ENCODE results near the gene HLA-B.
"Not testable (repeated sequence)": the region's sequence is repeated elsewhere in the genome, so short reads cannot be mapped to it uniquely, and the experiment has no call there.

HLA-B gene

DNA sequence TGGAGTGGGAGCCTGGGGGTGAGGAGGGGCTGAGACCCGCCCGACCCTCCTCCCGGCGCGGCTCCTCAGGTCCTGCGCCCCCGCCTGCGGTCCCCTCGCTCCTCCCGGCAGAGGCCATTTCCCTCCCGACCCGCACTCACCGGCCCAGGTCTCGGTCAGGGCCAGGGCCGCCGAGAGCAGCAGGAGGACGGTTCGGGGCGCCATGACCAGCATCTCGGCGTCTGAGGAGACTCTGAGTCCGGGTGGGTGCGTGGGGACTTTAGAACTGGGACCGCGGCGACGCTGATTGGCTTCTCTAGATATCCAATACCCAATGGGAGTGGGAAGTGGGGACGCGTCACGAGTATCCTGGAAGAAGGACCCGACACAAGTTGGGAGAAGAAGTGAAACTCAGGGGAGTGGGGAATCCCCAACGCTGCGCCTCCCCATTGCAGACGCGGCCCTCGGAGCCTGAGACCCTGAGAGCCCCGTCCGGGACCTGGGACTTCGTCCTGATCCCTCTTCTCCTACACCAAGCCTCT, at the start of gene HLA-B:
Gene HLA-B, minus strand, starts transcription at position 234 of the 521 bp plus-strand sequence. Its CDS starts 21 bp downstream, at position 213.
- peak; percentile 96 for DNase-seq (ENCODE audit: low read depth)

DNA sequence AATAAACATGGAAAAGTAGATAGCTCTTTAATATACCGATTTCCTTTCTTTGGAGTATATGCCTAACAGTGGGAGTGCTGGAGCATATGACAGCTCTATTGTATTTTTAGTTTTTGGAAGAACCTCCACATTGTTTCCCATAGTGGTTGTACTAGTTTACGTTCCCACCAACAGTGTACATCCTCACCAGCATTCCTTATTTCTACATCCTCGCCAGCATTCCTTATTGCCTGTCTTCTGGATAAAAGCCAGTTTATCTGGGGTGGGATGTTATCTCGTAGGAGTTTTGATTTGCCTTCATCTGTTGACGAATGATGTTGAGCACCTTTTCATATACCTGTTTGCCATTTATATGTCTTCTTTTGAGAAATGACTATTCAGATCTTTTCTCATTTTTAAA, 49.0 kb upstream of the HLA-B start:
- no peak for DNase-seq (ENCODE audit: low read depth)

DNA sequence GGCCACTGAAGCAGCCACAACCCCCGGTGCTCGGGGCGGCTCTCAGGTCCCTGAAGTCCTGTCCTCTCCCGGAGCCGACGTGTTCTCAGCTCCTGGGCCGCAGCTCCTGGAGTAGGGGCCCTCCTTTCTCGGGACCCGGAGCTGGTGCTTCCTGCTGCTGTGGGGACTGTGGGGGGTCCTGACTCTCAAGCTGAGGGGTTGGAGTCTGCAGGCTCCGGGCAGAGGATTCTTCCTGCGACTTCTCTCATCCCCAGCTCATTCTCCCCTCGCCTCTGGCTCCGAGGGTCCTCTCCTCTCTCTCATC, 47.0 kb upstream of the HLA-B start:
- DNase-seq (ENCODE audit: low read depth): not testable (repeated sequence)

DNA sequence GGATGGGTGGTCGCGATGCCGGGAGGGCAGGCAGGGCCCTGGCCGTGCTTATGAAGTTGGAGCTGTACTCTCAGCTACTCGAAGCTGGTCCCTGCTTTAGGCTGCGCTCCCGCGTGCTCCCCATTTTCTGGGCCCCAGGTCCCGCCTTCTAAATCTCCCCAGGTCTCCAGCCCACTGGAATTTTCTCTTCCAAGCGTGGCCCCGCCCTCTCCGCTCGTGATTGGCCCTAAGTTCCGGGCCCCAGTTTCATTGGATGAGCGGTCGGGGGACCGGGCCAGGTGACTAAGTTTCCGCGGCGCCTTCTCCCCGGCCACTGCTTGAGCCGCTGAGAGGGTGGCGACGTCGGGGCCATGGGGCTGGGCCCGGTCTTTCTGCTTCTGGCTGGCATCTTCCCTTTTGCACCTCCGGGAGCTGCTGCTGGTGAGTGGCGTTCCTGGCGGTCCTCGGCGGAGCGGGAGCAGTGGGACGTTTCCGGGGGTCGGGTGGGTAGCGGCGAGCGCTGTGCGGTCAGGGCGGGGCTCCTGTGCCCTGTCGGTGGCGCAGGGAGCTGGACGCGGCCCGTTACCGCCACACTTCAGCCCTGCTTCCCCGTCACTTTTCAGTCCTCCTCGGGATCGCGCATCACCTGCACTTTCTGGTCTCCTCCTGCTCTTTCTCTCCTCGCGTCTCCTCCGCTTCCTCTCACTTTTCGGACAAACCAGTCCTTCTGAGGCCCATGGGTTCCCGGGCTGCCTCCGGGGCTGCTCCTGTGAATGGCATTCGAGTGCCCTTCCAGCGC, 46.5 kb upstream of the HLA-B start, which contains the start of gene MICA:
Gene MICA, plus strand, starts transcription at position 313 of the 778 bp plus-strand sequence. Its CDS starts 38 bp downstream, at position 351.
- peak; percentile 72 for DNase-seq (ENCODE audit: low read depth)

DNA sequence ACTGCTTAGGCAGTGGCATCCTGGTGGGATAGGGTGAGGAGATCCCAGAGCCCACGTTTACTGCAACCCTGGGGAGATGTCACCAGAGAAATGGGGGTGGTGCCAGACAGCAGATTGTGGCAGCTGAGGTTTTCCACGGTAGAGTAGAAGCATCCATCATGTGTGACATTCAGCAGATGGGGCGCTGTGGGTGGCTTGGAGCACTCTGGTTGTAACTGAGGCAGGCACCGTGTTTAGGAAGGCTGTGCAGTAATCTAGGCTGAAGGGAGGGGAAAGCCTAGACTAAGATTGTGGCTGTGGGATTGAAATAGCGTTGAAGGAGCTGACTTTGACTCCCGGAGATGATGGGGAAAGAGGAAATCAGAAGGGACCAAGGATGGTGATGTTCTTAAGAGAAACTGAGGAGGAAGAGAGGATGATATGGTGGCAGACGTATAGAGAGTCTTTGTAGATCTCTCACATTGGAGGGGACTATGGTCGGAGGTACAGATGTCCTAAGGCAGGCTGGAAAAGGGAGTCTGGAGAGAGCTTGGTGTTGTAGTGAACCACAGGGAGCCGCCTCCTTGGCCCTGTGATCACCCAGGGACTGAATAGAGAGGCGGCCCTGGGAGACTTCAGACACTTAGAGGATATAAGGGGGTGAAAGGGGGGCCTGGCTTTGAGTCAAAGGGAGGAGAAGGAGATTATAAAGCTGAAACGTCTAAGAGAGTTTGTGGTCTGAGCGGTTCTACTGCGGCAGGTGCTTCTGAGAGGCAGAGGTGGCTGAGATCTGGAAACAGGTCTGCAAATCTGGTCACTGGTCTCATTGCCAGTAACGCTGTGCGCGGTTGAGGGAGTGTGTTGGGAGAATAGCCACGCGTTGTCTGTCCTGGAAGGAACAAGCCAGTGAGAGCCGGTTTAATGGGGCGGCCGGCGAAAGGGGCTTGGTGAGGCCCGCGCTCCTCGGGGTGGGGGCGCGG, 45.6 kb upstream of the HLA-B start:
- DNase-seq (ENCODE audit: low read depth): peak; percentile 18

DNA sequence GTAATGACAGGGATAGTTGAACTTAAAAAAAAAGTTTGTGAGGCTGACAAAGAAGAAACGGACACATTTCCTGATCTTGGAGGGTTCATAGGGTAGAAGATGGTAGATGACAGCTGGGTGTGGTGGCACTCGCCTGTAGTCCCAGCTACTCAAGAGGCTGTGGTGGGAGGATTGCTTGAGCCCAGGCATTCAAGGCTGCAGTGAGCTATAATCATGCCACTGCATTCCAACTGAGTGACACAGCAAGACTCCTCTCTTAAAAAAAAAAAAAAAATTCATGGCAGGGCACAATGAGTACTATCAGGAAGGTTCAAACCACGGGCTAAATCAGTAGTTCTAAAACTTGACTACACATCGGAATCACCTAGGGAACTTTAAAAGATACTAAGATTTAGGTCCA, 44.4 kb upstream of the HLA-B start:
- DNase-seq (ENCODE audit: low read depth): no peak

DNA sequence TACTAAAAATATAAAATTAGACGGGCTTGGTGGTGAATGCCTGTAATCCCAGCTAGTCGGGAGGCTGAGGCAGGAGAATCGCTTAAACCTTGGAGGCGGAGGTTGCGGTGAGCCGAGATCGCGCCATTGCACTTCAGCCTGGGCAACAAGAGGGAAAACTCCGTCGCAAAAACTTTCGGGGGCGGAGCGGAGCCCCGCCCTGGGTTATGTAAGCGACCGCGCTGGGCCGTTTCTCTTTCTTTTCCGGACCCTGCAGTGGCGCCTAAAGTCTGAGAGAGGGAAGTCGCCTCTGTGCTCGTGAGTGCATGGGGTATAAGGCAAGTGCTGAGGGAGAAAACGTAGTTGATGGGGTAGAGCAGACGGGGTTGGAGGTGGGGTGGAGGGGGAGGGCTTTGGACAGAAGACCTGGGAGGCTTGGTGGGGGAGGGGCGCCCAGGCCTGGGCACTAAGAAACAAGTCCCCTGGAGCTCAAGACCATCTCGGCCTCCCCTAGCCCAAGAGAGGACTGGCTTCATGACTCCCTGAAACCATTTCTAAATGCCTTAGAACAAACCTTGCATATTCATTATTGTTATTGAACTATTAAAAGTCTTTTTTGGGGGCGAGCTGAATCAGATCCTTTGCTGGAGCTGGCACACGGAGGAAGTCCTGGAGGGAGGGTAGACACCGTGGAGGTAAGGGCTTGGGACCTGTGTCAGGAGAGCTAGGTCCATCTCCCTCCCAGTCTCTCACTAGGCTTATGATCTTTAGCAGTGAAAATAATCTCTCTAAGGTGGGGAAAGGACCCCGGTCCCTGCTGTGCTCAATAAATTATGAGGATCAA, 43.7 kb upstream of the HLA-B start:
- peak; percentile 71 for DNase-seq (ENCODE audit: low read depth)

DNA sequence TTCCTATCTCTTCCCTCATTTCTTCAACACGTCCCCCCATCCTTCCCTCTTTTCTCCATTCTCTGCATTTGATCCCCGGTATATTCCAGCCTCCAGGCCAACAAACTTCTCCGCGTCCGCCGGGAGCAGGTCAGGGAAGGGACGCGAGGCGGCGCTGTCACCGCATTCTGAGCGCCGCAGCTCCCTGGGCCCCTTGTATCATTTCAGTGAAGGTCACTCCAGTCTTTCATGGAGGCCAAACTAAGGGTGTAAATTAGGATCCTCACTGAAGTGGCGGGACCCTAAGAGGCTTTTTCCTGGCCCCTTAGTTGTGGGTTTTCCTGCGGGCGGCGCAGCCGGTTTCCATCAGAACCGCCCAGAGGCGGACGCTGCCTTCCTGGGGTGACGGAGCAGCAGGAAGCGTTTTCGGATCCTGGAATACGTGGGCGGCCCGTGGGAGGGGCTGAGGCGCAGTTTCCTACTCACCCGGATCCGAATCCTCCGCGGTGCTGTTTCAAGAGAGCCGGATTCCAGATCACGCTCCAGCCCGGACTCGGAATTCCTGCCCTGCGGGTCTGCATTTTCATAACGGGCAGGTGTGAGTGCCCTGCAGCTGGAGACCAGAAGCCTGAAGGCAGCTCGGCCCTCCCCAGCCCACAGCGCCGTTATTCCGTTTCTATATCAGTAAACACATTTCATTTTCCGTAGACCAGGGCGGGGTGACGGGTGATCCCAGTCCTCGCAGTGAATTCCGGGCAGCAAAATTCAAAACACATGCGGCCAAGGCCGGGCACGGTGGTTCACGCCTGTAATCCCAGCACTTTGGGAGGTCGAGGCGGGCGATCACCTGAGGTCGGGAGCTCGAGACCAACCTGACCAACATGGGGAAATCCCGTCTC, 42.8 kb upstream of the HLA-B start:
- peak; percentile 52 for DNase-seq (ENCODE audit: low read depth)

DNA sequence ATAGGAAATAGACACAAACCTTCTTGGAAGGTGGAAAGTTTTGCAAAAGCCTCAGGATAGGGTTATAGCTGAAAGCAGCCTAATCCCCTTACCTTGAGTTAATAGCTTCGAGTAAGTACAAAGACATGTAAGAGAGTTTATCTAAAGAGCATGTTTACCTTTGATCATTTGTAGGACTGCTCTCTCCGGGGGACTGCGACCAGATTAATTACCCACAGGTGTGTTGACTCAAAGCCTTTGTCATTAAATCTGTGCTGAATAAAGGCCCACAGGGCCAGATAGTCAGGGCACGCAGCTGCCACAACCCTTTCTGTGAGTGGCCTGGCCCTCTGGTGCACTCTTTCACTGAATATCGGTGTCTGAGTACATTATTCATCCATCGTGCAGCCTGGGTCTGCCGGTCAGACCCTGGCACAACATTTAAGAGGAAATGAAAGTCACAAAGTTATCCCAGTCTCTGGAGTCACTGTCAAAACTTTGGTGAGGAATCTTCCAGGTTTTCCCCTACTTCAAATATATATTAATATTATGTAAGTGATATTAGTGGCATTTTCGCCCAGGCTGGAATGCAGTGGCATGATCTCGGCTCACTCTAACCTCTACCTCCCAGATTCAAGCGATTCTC, 41.0 kb upstream of the HLA-B start:
- DNase-seq (ENCODE audit: low read depth): no peak

DNA sequence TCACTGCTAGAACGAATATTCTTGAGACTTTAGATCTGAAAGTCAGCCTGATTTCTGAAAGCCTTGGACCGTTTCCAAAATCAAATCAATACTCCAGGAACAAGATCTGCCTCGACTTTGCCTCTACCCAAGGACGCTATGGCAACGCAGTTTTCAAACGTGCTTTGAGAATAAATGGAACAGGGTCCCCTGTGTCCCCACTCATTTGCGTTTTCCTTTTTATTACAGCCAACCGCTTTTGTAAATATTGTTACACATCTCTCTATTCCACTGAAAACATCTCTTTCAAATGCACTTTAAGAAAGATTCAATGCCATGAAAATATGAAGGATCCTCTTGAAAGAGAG, 40.1 kb upstream of the HLA-B start:
- not testable (repeated sequence) for DNase-seq (ENCODE audit: low read depth)

DNA sequence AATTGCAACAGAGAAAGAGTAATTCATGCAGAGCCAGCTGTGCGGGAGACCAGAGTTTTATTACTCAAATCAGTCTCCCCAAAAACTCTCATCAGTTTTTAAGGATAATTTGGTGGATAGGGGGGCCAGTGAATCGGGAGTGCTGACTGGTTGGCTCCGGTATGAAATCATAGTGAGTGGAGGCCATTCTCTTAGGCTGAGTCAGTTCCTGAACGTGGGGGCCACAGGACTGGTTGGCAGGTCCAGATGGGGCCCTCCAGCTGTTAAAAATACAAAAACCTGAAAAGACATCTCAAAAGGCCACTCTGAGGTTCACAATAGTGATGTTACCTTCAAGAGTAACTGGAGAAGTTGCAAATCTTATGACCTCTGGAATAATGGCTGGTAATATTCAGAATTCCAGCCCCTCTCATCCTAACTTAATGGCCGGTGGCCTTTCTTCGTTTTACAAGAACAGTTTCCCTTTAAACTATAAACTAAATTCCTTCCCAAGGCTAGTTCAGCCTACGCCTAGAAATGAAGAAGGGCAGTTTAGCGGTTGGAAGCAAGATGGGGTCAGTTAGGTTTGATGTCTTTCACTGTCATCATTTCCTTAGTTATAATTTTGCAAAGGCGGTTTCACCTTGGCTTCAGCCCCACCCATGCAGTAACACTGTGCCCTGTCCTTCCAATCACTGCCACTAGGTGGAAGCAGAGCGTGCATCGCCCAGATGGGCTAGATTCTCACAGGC, 39.6 kb upstream of the HLA-B start:
- DNase-seq (ENCODE audit: low read depth): peak; percentile 58

DNA sequence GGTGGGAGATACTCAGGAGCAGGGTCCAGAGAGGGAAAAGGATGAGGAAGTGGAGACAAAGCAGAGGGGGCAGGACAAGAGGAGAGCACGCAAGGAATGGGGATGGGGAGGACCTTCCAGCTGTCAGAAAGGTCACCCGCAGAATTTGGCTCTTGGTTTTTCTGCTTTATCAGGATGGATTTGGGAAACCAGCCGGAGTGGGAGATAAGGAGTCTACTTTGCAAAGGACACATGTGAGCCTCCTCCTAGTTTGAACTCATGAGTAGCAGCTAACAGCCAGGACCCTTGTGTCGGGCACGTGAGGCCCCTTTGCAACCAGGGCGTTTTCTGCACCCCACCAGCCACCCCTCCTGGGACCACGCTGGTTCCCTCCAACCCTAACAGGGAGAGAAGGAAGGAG, 38.9 kb upstream of the HLA-B start:
- no peak for DNase-seq (ENCODE audit: low read depth)

DNA sequence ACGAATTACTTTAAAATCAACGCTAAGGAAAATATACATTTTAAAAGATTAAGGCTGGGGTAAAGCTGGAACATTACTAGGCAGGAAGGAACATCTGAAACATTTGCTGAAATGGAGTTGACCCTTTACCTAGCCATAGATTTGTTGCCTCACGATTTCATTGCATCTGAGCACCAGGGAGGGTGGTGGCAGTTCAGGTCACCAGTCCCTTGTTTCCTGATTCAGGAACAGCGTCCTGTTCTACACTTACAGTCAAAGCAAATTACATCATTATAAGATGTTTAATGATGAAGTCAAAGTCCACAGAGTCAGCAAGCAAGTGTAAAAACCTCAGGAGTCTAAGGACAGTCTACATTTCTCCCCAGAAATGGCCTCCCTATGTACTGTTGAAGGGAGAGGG, 37.4 kb upstream of the HLA-B start:
- DNase-seq (ENCODE audit: low read depth): no peak

DNA sequence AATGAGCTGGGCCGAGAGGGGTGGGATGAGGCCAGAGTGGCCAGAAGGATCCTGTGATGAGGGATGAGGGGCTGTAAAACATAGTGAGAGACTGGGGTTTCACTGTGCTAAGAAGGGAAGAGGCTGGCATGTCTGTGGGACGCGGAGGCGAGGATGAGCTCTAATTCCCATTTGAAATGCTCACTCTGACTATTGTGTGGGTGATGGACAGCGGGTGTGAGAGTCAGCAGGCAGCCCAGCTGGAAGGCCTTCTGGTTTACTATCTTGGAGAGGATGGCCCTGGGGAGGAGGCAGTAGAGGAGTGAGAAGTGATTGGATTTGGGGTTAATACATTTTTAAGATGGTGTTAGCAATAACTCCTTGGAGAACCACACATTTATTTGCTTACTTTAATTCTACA, 37.0 kb upstream of the HLA-B start:
- DNase-seq (ENCODE audit: low read depth): no peak

DNA sequence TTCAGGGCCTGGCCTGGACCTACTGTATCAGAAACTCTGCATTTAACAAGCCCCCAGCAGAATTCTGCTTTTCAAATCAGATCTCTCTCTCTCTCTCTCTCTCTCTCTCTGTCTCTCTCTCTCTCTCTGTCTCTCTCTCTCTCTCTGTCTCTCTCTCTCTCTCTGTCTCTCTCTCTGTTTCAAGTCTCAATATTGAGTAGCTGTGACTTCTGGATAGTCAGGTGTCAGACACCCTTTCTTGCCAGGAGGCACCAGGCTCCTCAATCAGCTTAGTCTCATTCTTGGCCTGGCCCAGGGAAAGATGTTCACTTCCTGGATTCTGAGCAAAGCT, 32.8 kb upstream of the HLA-B start:
- not testable (repeated sequence) for DNase-seq (ENCODE audit: low read depth)

DNA sequence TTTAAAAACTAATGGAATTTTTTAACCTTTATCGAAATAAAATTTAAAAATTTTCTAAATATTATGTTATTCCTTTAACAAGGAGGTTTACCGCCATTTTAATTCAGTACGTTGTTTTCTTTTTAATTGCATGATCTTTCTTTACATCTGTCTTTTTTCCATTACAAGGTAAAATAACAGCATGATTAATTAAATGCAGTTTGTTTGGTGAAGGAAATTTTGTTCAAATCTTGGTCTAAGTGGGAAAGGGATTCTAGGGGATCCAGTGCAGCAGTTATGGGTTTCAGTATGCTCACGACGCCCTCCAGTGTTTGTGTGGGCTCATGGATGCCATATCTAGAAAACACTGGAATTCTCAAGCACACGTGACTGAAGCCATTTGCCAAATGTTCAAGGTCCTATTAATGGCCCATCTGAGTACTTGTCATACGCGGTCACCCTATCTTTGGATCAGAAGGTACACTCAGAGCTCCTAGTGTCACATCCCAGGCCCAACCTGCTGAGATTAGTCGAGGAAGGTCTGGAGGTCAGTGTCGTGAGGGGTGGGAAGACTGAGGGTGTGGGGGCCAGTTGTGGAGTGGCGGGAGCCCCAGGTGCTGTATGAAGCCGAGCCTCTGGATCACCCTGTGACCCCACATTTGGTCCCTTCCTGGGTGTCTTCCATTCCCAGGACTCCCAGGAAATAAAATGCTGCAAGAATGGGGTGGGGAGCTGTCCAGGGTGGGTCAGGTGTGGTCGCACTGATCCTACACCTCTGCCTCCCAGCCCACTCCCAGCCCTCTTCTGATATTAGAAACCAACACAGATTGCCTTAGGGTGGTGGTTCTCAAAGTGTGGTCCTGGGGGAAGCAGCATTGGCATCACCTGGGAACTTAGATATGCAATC, 32.2 kb upstream of the HLA-B start:
- DNase-seq (ENCODE audit: low read depth): not testable (repeated sequence)

DNA sequence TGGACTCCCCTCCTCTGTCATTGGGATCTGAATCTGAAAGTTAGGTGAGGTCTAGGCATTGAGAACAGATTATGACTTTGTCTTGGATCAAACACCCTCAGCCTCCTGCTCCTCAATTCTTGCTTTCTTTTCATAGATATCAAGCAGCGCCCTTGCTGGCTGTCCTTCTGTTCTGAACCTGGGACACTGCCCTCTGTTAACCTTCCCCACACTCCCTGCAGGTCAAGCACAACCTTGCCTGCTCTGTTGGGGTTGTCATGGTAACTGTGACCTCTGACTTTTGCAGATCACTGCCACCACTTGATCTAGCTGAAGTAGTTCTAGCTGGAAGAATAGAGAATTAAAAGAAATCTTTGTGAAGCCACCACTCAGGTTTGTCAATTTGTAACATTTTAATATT, 30.0 kb upstream of the HLA-B start:
- DNase-seq (ENCODE audit: low read depth): no peak

DNA sequence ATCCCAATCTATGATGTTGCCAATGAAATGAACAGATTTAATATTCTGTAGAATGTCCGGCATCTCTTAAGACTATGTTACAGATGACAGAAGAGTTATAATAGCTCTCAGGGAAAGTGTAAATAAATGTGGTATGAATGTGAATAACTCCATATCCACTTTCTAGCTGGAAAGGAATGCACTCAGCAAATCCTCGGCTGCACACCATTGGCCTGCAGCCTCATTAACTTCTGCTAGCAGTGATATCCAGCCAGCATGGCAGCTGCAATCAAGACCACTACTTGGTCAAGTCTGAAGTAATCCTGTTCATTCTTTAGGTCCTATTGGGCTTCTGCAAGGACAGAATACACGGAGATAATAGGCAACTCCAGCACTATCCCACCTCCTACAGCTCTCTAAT, 29.1 kb upstream of the HLA-B start:
- DNase-seq (ENCODE audit: low read depth): no peak

DNA sequence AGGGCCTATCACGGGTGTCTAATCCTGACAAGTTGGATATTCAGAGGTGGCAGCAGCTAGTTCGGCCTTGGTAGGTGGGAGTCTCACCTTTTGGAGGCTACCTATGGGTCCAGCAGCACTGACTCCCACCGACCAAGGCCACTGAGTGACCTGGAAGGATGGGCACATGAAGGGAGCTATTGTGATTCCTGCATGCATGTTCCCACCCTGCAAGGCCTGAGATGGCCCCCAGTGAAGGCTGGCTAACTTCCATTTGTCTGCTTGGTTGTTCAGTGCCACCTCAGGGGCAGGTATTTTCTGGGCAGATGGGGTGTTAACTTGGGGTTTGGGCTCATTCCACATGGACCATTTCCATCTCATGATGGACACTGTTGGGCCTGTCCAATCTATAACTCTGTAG, 28.1 kb upstream of the HLA-B start:
- DNase-seq (ENCODE audit: low read depth): no peak
